ENCODE data around the gene ARMH1.
"Not testable (repeated sequence)": the region's sequence is repeated elsewhere in the genome, so short reads cannot be mapped to it uniquely, and the experiment has no call there.

ARMH1 gene

GRCh38 chr1:44645476-44646244, 28.9 kb upstream of the ARMH1 start:
- DNase-seq: no peak

- no peak for DNase-seq
These were observed 28.0 kb upstream of the ARMH1 start for GRCh38 chr1:44646261-44647110.

- DNase-seq: no peak
These were observed 26.6 kb upstream of the ARMH1 start for GRCh38 chr1:44647896-44648295.

GRCh38 chr1:44648529-44649250, 25.8 kb upstream of the ARMH1 start:
- DNase-seq: no peak

- no peak for DNase-seq
These were observed 24.7 kb upstream of the ARMH1 start for GRCh38 chr1:44649788-44650158.

- DNase-seq: peak; percentile 12
These were observed 24.2 kb upstream of the ARMH1 start for GRCh38 chr1:44650159-44650831.

- no peak for DNase-seq
These were observed 23.4 kb upstream of the ARMH1 start for GRCh38 chr1:44651069-44651468.

GRCh38 chr1:44652445-44653106, 21.9 kb upstream of the ARMH1 start:
- DNase-seq: peak; percentile 46

- DNase-seq: no peak
These were observed 21.2 kb upstream of the ARMH1 start for GRCh38 chr1:44653107-44653964.

GRCh38 chr1:44654621-44655187, 19.8 kb upstream of the ARMH1 start:
- no peak for DNase-seq

- DNase-seq: peak; percentile 11
These were observed 18.9 kb upstream of the ARMH1 start for GRCh38 chr1:44655609-44656008.

GRCh38 chr1:44659566-44659965, 14.9 kb upstream of the ARMH1 start:
- DNase-seq: no peak

GRCh38 chr1:44660176-44660575, 14.3 kb upstream of the ARMH1 start:
- peak; percentile 33 for DNase-seq

- peak; percentile 16 for DNase-seq
These were observed 12.5 kb upstream of the ARMH1 start for GRCh38 chr1:44661781-44662682.

GRCh38 chr1:44662683-44663030, 11.9 kb upstream of the ARMH1 start:
- no peak for DNase-seq

GRCh38 chr1:44663417-44663816, 11.1 kb upstream of the ARMH1 start:
- no peak for DNase-seq

GRCh38 chr1:44664730-44665370, 9.7 kb upstream of the ARMH1 start:
- no peak for DNase-seq

- DNase-seq: not testable (repeated sequence)
These were observed 7.8 kb upstream of the ARMH1 start for GRCh38 chr1:44666719-44667118.
